ENCODE data around the gene CTNNBIP1.

Gene CTNNBIP1

GRCh38 chr1:9903801-9904527 is 6.1 kb downstream of the CTNNBIP1 start:
- DNase-seq = no peak

DNA sequence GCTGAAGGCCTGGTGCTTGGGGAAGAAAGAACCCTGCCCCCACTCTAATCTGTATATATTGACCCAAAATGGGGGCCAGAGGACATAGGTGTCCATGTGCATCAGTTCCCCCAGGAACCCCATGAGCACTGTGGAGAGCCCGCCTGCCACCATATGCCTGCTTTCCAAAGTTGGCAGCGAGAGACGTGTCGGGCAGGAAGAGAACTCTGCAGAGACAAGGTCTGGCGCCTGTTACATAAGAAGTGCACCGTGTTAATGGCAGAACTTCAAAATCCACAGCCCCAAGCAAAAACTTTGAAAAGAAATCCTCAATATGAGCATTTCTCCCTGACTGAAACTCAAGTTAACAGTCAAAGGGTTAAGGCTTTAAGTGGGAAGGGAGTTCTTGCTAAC is 8.0 kb downstream of the CTNNBIP1 start:
- DNase-seq = no peak

DNA sequence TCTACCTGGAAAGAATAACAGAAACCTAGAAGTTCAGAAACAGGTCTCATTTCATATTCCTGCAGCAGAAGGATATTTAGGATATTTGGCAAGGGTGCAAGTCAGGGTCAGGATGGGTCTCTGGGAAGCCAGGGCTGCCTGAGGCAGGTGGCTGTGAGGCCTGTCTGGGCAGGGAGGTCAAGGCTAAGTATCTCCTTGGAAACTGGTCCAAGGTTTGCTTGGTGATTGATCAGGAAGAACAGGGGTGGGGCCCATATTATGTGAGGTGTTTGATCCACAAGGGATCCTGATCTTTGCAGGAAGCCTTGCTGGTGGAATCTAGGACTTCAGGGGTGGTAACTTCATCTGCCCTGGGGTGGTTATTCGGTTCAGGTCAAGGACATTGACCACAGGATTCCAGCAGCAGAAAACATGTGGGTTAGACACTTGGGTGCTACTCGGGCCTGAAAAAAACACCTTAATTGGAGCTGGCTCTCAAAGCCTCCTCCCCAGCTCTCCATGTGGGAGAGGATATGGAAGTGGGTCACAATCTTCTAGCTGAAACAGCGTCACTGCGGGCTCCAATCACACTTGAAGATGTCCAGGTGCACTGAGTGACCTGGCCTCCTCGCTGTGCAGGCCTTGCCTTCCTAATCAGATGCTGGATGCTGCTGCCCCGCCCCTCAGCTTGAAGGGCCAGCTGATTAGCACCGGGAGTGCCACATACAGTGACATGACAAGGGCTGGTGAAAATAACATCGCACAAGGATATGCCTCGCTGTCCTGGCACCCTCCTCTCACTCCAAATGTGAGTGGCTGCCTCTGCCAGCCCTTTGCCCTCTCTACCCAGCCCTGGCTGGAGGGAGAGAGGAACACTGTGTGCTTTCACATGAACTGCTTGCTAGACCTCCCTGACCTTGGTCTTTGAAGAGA is 8.7 kb downstream of the CTNNBIP1 start:
- DNase-seq = no peak

DNA sequence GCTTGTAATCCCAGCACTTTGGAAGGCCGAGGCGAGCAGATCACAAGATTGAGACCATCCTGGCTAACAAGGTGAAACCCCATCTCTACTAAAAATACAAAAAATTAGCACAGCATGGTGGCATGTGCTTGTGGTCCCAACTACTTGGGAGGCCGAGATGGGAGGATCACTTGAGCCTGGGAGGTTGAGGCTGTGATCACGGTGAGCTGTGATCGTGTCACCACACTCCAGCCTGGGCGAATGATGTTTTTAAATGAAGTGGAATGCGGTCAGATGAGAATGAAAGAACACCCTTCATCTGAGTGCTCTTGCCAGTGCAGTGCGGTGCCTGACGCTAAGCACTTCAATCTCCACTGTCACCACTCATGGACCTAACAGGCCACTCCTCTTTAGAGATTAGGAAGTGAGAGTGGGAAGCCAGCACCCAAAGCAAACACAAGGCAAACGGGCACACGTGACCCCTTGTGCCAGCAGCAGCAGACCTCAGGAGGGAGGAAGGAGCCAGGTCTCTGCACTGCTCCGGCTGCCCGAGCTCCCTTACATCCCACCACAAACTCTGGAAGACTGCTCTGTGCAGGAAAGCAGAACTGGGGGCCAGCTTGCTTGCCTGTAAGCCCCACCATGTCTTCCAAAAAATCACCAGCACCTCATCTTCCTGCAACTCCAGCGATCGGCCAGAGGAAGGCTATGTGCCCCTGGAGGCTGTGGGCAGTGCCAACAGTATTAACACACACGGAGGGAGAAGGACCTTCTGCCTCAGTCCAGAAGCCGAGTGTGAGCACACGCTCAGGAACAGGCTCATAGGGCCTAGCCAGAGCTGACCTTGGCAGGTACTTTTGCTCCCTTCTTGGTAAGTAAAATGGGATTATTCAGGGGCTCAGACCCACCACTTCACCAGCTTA is 9.7 kb downstream of the CTNNBIP1 start:
- peak; percentile 38 to 73 for DNase-seq

- no peak for DNase-seq
These were observed 16.0 kb downstream of the CTNNBIP1 start for GRCh38 chr1:9894115-9894514.

- DNase-seq = peak; percentile 29 to 84
These were observed 17.2 kb downstream of the CTNNBIP1 start for GRCh38 chr1:9892563-9893528.

DNA sequence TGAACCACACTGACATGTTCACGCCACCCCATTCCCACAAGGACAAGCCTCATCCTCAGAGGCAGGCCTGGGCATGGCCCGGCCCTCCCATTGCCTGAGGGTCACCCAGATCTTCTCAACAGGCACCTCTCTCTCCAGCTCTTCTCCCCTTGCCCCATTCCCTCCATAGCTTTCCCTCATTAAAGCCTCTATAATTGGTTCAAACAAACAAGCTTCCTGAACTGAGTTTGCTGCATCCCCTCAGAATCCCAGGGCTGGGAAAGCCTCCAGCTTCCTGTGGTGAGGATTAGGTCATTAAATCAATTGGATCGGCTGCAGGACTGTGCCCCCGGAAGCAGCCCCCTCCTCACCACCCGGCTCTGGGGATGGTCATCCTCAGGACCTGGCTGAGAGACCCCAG is 18.9 kb downstream of the CTNNBIP1 start:
- no peak for DNase-seq

DNA sequence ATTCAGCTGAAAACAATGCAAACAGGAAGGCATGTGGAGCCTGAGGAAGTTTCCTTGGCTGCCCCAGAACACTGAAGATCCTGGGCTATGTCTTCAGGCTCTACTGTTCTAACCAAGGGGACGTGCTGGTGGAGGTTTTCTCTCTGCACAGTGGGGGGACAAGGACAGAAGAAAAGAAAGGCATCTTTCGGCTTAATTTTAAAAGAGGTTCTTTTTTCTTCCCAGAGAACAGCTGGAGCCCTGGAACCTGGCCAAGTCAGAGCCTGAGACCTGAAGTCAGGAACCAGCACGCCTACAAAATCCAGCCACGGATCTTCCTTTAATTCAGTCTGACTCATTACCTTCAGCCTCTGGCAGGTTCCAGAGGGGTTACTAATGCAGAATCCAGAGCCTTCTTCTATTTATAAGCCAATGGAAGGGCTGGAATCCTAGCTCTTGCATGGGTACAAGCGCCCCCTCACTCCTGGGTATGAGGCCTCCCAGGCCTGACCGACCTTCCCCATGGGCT is 19.8 kb downstream of the CTNNBIP1 start:
- peak in 1 of 2 donors; percentile 28 for DNase-seq

GRCh38 chr1:9889411-9889810 is 20.7 kb downstream of the CTNNBIP1 start:
- no peak for DNase-seq

- no peak for DNase-seq
These were observed 21.2 kb downstream of the CTNNBIP1 start for GRCh38 chr1:9888886-9889285.

DNA sequence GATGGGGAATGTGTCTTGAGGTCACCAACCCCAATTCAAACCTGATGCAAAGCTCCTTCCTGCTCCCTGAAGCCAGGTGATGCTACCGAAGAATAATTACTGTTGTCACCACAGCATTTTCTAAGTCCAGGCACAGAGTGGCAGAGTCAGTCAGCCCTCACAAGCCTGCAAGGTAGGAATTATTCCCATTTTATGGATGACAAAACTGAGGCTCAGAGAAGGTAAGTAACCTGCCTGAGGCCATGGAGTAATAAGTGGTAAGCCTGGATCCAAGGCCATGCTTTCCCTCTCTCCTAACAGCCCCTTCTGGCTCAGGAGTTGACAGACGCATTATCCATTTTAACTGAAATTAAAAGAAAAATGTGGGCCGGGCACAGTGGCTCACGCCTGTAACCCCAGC is 23.0 kb downstream of the CTNNBIP1 start:
- no peak for DNase-seq

- DNase-seq = no peak
These were observed 23.9 kb downstream of the CTNNBIP1 start for GRCh38 chr1:9886092-9886742.

DNA sequence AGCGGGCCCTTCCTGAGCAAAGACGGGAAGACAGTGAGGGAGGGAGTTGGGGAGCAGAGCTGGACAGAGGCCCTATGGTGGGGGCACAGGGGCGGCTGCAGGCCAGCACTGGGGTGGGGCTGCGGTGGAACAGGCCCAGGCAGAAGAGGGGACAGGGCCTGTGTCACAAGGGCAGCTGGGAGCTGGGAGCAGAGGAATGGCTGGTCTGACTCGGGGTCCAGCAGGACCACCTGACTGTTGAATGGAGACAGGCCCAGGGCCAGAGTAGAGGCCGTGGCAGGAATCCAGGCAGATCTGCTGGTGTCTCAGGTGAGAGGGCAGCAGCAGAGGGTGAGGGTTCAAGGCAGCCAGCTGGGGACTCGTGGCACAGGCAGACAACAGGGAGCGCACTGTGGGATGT is 25.3 kb downstream of the CTNNBIP1 start:
- no peak for DNase-seq

DNA sequence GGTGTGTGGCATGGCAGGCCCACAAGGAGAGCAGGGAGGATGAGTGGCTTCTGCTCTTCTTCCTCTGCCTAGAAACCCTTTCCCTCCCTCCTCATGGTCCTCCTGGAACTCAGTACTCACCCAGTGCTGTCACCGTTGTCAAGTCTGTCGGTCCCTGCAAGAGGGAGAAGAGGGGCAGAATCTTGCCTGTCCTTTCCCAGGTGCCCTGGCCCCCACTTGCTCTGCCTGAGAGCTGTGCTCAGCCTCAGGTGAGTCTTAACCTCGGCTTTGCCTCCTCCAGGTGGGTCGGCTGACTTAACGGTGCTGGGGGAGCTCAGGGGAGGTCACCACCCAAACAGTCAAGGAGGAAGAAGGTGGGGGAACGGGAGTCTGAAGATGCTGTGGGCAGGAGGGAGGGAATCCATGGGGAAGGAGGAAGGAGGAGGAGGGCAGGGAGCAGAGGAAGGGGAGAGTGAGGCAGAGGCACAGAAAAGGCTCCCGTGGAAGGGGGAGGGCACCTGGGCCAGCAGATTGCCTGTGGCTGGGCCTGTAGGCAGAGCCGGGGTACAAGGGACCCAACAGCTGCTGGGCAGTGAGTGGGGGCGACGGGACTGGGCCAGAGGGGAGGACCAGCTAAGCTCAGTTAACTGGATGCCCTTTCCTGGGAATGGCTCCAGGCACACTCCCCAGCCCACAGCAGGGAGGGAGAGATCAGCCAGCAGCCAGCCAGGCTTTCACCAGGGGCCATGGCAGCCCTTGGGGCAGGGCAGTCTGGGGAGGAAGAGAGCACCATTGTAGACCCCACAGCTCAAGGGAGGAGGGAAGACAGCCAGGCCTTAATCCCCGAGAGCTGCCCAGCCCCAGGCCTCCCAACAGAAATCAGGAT is 26.3 kb downstream of the CTNNBIP1 start:
- no peak for DNase-seq

- DNase-seq = no peak
These were observed 27.1 kb downstream of the CTNNBIP1 start for GRCh38 chr1:9882945-9883303.

DNA sequence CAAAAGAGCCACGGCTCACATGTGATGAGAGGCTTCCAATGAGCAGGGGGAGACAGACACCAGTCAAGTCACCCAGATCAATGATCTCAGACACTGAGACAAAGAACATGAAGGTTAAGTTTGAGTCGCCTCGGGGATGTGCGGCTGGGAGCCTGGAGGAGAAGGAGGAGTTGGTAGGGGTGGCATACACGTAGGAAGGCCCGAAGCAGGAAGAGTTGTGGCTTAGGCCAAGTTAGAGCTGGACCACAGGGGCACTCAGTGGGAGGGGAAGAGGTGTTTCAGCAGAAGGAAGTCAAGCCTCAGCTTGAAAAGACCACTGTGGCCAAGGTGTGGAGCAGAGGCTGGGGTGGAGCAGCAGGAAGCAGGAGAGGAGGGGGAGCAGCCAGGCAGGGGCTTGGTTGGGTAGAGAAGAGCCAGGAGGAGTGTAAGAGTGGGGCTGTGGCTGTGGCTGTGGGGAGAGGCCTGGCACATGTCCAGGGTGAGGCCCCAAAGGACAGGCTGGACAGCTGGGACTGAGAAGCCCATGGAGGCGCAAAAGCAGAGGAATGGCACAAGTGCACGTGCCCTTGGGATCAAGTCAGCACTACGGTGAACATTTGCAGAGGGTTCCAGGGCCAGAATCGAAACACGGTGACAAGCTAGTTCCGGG is 27.6 kb downstream of the CTNNBIP1 start:
- DNase-seq = no peak

DNA sequence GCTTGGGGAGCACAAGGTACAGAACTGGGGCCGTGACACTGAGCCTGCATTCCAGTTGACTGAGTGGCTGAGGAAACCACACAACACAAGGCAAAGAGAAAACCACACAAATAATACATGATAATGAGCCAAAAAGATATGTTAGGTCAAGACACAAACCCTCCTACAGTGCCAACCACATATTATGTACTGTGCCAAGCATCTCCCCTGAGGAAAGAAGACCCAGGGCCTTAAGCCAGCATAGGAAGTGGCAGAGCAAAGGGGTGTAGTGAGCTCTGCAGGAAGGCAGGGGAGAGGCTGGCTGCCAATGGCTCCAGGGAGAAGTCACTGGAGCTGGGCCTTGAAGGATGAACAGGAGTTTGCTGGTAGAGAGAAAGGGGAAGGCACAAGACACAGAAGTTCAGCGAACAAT is 28.2 kb downstream of the CTNNBIP1 start:
- no peak for DNase-seq

DNA sequence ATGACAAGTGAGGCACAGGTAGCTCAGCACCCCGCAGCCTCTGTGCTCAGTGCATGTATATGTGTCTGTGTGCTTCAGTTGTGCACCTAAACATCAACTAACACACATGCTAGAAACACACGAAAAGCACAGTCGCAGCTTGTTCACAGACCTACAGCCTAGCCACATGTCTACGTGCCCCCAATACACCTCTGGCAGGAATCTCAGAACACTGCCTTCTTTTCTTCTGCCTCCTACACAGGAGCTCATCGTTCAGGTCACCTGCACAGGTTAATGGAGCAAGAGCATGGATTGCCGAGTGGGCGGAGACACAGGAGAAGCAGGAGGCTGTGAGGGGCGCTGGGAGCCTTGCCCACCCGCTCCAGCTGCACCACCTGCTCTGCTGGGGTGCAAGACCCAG is 31.7 kb downstream of the CTNNBIP1 start:
- no peak for DNase-seq

DNA sequence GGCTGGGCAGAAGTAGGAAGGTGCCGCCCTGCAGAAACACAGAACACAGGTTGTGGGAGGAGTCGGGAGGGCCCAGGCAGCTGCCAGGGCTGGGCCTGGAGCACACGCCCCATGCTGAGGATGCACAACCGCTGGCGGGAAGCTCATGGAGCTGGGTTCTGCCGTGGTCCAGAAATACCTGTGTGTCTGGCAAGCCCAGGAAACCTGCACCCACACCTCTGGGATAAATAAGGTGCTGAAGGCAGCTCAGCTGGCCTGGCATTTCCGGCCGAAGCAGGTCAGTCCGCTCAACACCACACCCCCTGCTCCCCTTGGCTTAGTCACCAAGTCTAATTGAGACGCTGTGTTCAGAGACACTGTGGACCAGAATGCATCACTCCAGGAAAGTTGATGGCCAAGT is 32.1 kb downstream of the CTNNBIP1 start:
- no peak for DNase-seq

DNA sequence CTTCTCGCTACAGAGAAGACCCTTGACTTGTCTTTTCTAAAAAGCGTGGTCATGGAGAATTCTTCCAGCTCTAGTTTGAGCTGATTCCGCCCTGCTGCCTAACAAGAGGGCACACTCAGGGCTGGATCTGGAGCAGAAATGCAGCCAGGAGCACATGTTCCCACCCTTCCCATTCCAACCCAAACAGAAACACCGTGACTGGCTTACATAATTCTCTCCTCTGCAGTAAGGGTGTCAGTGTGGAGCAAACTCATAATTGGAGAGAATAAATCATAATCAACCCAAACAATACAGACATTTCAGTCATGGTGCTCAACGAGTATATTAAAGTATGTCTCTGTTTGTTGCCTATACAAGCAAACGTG is 34.5 kb downstream of the CTNNBIP1 start:
- DNase-seq = no peak
